ELF-1 (cell line): ENCODE data around the gene NR2C2.

Experiments
- DNase-seq: peaks from one replicate; pipeline ENCODE4 v3.0.0-alpha.2; 2016; ENCODE audit warnings: low read depth, low spot score

NR2C2 gene

GRCh38 chr3:15063656-15064286 lies 116.4 kb downstream of the NR2C2 start:
- DNase-seq = no peak

GRCh38 chr3:15064299-15064834 lies 117.0 kb downstream of the NR2C2 start:
- DNase-seq = peak; percentile 38

GRCh38 chr3:15064835-15065549 lies 117.6 kb downstream of the NR2C2 start, which contains the start of gene MRPS25:
TSS of gene MRPS25 (minus strand) at chr3:15065315. CDS start at chr3:15065194, 121 bp downstream.
- DNase-seq = peak; percentile 93

GRCh38 chr3:15065550-15066007 lies 118.2 kb downstream of the NR2C2 start:
- peak; percentile 24 for DNase-seq

GRCh38 chr3:15066467-15066866 lies 119.1 kb downstream of the NR2C2 start:
- no peak for DNase-seq

GRCh38 chr3:15069441-15069840 lies 122.1 kb downstream of the NR2C2 start:
- DNase-seq = no peak

GRCh38 chr3:15071699-15072098 lies 124.3 kb downstream of the NR2C2 start:
- DNase-seq = no peak

- DNase-seq = no peak
Measured at GRCh38 chr3:15074500-15074899, 127.1 kb downstream of the NR2C2 start.

GRCh38 chr3:15079091-15079490 lies 131.7 kb downstream of the NR2C2 start:
- DNase-seq = no peak

GRCh38 chr3:15081960-15082664 lies 134.7 kb downstream of the NR2C2 start:
- no peak for DNase-seq

GRCh38 chr3:15083252-15083651 lies 135.9 kb downstream of the NR2C2 start:
- DNase-seq = no peak

- DNase-seq = no peak
Measured at GRCh38 chr3:15086263-15086662, 138.9 kb downstream of the NR2C2 start.

GRCh38 chr3:15086699-15087098 lies 139.3 kb downstream of the NR2C2 start:
- DNase-seq = no peak

- DNase-seq = no peak
Measured at GRCh38 chr3:15089201-15089600, 141.8 kb downstream of the NR2C2 start.

- DNase-seq = no peak
Measured at GRCh38 chr3:15091575-15091974, 144.2 kb downstream of the NR2C2 start.

GRCh38 chr3:15092686-15093085 lies 145.3 kb downstream of the NR2C2 start:
- no peak for DNase-seq

- no peak for DNase-seq
Measured at GRCh38 chr3:15094187-15094875, 146.9 kb downstream of the NR2C2 start.

GRCh38 chr3:15096046-15096445 lies 148.7 kb downstream of the NR2C2 start:
- DNase-seq = no peak

- no peak for DNase-seq
Measured at GRCh38 chr3:15097891-15098290, 150.5 kb downstream of the NR2C2 start.
